ENCODE data around the gene CFAP97.

- no peak for TF ChIP-seq EZH2 (IDR thresholded peaks at IDR 0.05; ENCODE audit: borderline replicate concordance, insufficient read depth, low read length, poor library complexity, severe bottlenecking)
- TF ChIP-seq CTCF (IDR thresholded peaks at IDR 0.05; ENCODE audit: poor library complexity, severe bottlenecking) = no peak
- TF ChIP-seq POLR2AphosphoS5 (IDR thresholded peaks at IDR 0.05) = no peak
- no peak for TF ChIP-seq TAF1 (IDR thresholded peaks at IDR 0.05; ENCODE audit: low read depth)
- TF ChIP-seq, protein P1, sequence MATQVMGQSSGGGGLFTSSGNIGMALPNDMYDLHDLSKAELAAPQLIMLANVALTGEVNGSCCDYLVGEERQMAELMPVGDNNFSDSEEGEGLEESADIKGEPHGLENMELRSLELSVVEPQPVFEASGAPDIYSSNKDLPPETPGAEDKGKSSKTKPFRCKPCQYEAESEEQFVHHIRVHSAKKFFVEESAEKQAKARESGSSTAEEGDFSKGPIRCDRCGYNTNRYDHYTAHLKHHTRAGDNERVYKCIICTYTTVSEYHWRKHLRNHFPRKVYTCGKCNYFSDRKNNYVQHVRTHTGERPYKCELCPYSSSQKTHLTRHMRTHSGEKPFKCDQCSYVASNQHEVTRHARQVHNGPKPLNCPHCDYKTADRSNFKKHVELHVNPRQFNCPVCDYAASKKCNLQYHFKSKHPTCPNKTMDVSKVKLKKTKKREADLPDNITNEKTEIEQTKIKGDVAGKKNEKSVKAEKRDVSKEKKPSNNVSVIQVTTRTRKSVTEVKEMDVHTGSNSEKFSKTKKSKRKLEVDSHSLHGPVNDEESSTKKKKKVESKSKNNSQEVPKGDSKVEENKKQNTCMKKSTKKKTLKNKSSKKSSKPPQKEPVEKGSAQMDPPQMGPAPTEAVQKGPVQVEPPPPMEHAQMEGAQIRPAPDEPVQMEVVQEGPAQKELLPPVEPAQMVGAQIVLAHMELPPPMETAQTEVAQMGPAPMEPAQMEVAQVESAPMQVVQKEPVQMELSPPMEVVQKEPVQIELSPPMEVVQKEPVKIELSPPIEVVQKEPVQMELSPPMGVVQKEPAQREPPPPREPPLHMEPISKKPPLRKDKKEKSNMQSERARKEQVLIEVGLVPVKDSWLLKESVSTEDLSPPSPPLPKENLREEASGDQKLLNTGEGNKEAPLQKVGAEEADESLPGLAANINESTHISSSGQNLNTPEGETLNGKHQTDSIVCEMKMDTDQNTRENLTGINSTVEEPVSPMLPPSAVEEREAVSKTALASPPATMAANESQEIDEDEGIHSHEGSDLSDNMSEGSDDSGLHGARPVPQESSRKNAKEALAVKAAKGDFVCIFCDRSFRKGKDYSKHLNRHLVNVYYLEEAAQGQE (IDR thresholded peaks at IDR 0.05; ENCODE audit: borderline replicate concordance) = no peak
- no peak for TF ChIP-seq EP300 (conservative IDR thresholded peaks at IDR 0.05; ENCODE audit: poor library complexity, severe bottlenecking)
- TF ChIP-seq SMC3 (conservative IDR thresholded peaks at IDR 0.05; ENCODE audit: poor library complexity) = no peak
- no peak for TF ChIP-seq RAD21 (conservative IDR thresholded peaks at IDR 0.05)
Observed at GRCh38 chr4:185118876-185119275, 84.9 kb downstream of the CFAP97 start.
